AG04450 (cell line): ENCODE measurements around the gene TIFAB. TPM values are rescaled to one million over a fixed set of nuclear protein-coding genes. Genes with fewer than 3 reads are reported as not detected.

Experiments used
- CTCF ChIA-PET: fragments of 300-600, 350-600 bp; formaldehyde crosslinking; extraction: SDS; loops from one replicate; lab custom pipeline; 2022; ENCODE audit warnings: antibody characterized with exemption, inconsistent platforms; lab: Charles Lee
- POLR2A ChIA-PET: fragments of 350-600 bp; formaldehyde crosslinking; extraction: SDS; loops from one replicate; lab custom pipeline; 2021; ENCODE audit warnings: antibody characterized with exemption, inconsistent platforms; lab: Yijun Ruan, JAX
- DNase-seq: peaks from one replicate; pipeline ENCODE4 v3.0.0-alpha.2; 2011; ENCODE audit warnings: low read depth, low spot score
- H3K27ac ChIP-seq: one replicate; pipeline ENCODE4 v1.5.1; 2012; ENCODE audit warnings: low read depth, low read length, control low read depth
- H3K27me3 ChIP-seq: one replicate; pipeline ENCODE4 v1.6.0; 2012; ENCODE audit warnings: low read length; ENCODE audit not compliant: control insufficient read depth, insufficient read depth
- H3K4me3 ChIP-seq: 2 replicates; pipeline ENCODE4 v1.5.1; 2011; ENCODE audit warnings: mild to moderate bottlenecking, low read depth, low read length, control low read depth
- H3K9me3 ChIP-seq: 2 replicates; pipeline ENCODE4 v1.5.1; 2012; ENCODE audit warnings: low read length; ENCODE audit not compliant: control insufficient read depth, insufficient read depth
- CTCF ChIP-seq: IDR thresholded peaks from 2 replicates; pipeline ENCODE4 v1.5.1; 2011; ENCODE audit warnings: low read depth, low read length, control low read depth, inconsistent platforms
- polyA plus RNA-seq: library from polyadenylated mRNA; depleted of rRNA; stranded (reverse); fragments of >200 nt; gene quantifications from 2 replicates; pipeline ENCODE4 v1.2.3, GENCODE V29; 2011

Gene TIFAB
- polyA plus RNA-seq, 1 experiment, result not detected

DNA sequence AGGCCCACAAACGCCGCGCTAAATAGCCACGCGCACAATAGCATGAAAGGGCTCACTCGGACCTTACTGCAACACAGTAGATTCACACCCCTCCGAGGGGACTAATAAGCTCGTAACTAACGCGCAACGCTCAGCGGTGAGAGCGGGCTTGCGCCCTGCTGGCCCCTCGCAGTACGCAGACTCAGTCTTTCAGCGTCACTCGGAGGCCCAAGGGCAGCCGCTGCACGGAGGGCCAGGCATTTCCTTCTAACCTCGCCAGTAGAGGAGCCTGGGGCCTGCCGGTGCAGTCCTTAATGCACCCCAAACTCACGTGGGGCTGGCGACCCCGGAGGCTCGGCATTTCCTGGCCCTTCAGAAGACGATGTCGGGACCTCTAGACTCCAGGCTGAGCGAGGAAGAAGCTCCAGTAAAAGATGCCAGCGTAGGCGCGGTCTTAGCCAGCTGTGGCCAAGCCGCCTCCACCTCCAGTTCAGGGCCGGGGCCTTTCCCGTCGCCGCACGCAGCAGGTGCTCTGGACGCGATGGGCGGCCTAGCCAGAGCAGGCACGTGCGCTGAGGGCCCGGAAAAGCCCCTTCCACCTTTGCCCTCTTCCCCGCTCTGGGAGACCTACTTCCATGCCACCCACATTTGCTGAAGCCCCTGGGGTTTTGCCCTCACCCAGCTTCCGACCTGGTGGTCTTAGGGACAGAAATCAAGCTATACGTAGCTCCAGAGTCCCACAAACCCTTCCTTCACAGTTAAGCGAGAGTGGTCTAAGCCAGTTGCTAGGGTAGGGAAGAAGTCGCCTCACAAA is 38.3 kb upstream of the TIFAB start:
- no peak for DNase-seq
- ChIA-PET POLR2A (no interaction called here), CTCF (interaction anchor here (0.8 to 2.8 kb wide), 6 partner anchors 24 to 76 kb away, joined by 3 to 11 read pairs (median 4); no protein-coding TSS in a partner anchor)
- Histone ChIP-seq H3K27ac (no peak overlapping the region), H3K9me3 (peaks cover 20% of the 10 kb centered on the region), H3K4me3 (no peak overlapping the region), H3K27me3 (peaks cover 18% of the 10 kb centered on the region)
- TF ChIP-seq CTCF, result no peak

GRCh38 chr5:135489466-135490244 is 37.5 kb upstream of the TIFAB start:
- Histone ChIP-seq H3K4me3 (no peak overlapping the region), H3K27ac (no peak overlapping the region), H3K9me3 (peaks cover 20% of the 10 kb centered on the region), H3K27me3 (peaks cover 18% of the 10 kb centered on the region)
- POLR2A ChIA-PET, result no interaction called here
- CTCF ChIA-PET, result interaction anchor here (1.2 to 2.8 kb wide), 3 partner anchors 24 to 76 kb away, joined by 3 to 11 read pairs (median 4); no protein-coding TSS in a partner anchor
- no peak for DNase-seq
- no peak for TF ChIP-seq CTCF

GRCh38 chr5:135488727-135489465 is 36.7 kb upstream of the TIFAB start:
- ChIA-PET CTCF (interaction anchor here (1.3 to 2.9 kb wide), 6 partner anchors 23 to 77 kb away, joined by 3 to 22 read pairs (median 11); no protein-coding TSS in a partner anchor), POLR2A (interaction anchor here (1.0 kb wide), 1 partner anchor 72 kb away, joined by 4 read pairs; no protein-coding TSS in a partner anchor)
- H3K27me3 ChIP-seq, result peaks cover 18% of the 10 kb centered on the region
- H3K4me3 ChIP-seq, result peak overlapping the region; percentile 61
- peak overlapping the region; percentile 11 for H3K27ac ChIP-seq
- no peak for TF ChIP-seq CTCF
- peak; percentile 45 for DNase-seq
- H3K9me3 ChIP-seq, result peaks cover 20% of the 10 kb centered on the region

GRCh38 chr5:135487839-135488514 is 35.8 kb upstream of the TIFAB start:
- no peak for DNase-seq
- Histone ChIP-seq H3K4me3 (peak overlapping the region; percentile 13; the same call in 1 of the 2 replicates), H3K27ac (no peak overlapping the region), H3K9me3 (peaks cover 20% of the 10 kb centered on the region), H3K27me3 (peaks cover 18% of the 10 kb centered on the region)
- CTCF ChIA-PET, result interaction anchor here (0.9 to 2.9 kb wide), 7 partner anchors 22 to 78 kb away, joined by 3 to 22 read pairs (median 11); no protein-coding TSS in a partner anchor
- POLR2A ChIA-PET, result interaction anchor here (1.0 kb wide), 1 partner anchor 73 kb away, joined by 4 read pairs; no protein-coding TSS in a partner anchor
- TF ChIP-seq CTCF, result peak; percentile 25; the same call in 1 of the 2 replicates
